K562 (cell line): ENCODE measurements around the gene SRRM4. TPM values are rescaled to one million over a fixed set of nuclear protein-coding genes. Genes with fewer than 3 reads are reported as not detected.

Experiments used
- ATAC-seq: fragments of 200-7000 bp; cut with Tn5 transposase; 3 replicates; pipeline ENCODE4 v1.9.1; 2020; ENCODE audit warnings: moderate library complexity
- BruUV-seq: library from RNA; stranded (reverse); fragments of 400-500 nt; replicated peaks from 2 replicates; lab custom pipeline; 2021; lab: Mats Ljungman, UMichigan
- CTCF ChIA-PET: fragments of 300-600 bp; formaldehyde crosslinking; extraction: SDS; loops from one replicate; lab custom pipeline; 2021; ENCODE audit warnings: low intra/inter-chr PET ratio; lab: Yijun Ruan, JAX
- POLR2A ChIA-PET: fragments of 300-600, 350-650 bp; sonication (Branson Sonifier 250); formaldehyde crosslinking; extraction: SDS; loops from one replicate; lab custom pipeline; 2021; ENCODE audit warnings: antibody characterized with exemption, inconsistent platforms; lab: Yijun Ruan, JAX
- DNase-seq, 4 experiments: peaks; one replicate each; pipeline versions ENCODE4 v3.0.0 to v3.0.0-alpha.2; 2011 to 2018; ENCODE audit warnings: low spot score in 3 of 4, mixed read lengths in 3 of 4; ENCODE audit errors: extremely low read depth in 1 of 4
- FAIRE-seq: peaks from 2 replicates; lab custom pipeline; 2011; peaks lifted over from hg19 to GRCh38; lab: Jason Lieb, UNC
- H2AFZ ChIP-seq: 2 replicates; pipeline ENCODE4 v1.6.0; 2011; ENCODE audit warnings: low read depth, low read length, control low read depth, inconsistent platforms
- H3K27ac ChIP-seq: fragments of 200-600 bp; 3 replicates; pipeline ENCODE4 v1.8.0; 2011; ENCODE audit warnings: low read depth, mild to moderate bottlenecking, control low read depth, inconsistent platforms, low read length, moderate library complexity, mixed read lengths; ENCODE audit errors: extremely low read depth
- H3K27me3 ChIP-seq, 2 experiments: fragments of 300-600 bp in 1 of 2; 2 replicates in 1 of 2; 3 replicates in 1 of 2; pipeline versions ENCODE4 v1.6.0 to v1.8.0; 2011; ENCODE audit warnings: inconsistent platforms in 2 of 2, low read length in 2 of 2, mild to moderate bottlenecking in 1 of 2, mixed read lengths in 1 of 2, moderate library complexity in 1 of 2; ENCODE audit not compliant: control insufficient read depth in 2 of 2, insufficient read depth in 2 of 2
- H3K36me3 ChIP-seq: fragments of 300-600 bp; 3 replicates; pipeline ENCODE4 v1.8.0; 2011; ENCODE audit warnings: mild to moderate bottlenecking, low read length, inconsistent platforms; ENCODE audit not compliant: control insufficient read depth, insufficient read depth
- H3K4me1 ChIP-seq, 2 experiments: fragments of 200-600 bp in 1 of 2; replicated peaks in 1 of 2; 2 replicates in 1 of 2; 3 replicates in 1 of 2; pipeline versions ENCODE4 v1.5.1 to v1.8.0; 2011; ENCODE audit warnings: inconsistent platforms in 2 of 2, low read length in 2 of 2, mild to moderate bottlenecking in 1 of 2, mixed read lengths in 1 of 2, moderate library complexity in 1 of 2; ENCODE audit not compliant: control insufficient read depth in 2 of 2, insufficient read depth in 2 of 2
- H3K4me2 ChIP-seq: 2 replicates; pipeline ENCODE4 v1.6.1; 2011; ENCODE audit warnings: low read length, control low read depth, inconsistent platforms, mixed read lengths; ENCODE audit not compliant: insufficient read depth
- H3K4me3 ChIP-seq: fragments of 200-600 bp; sonication (generic), shearing (Covaris generic); 2 replicates; pipeline ENCODE4 v1.5.1; 2016; ENCODE audit warnings: control low read depth, inconsistent platforms
- H3K79me2 ChIP-seq: fragments of 200-600 bp; 3 replicates; pipeline ENCODE4 v1.8.0; 2011; ENCODE audit warnings: low read length, inconsistent platforms; ENCODE audit not compliant: control insufficient read depth, insufficient read depth
- H3K9ac ChIP-seq, 2 experiments: 2 replicates each; pipeline versions ENCODE4 v1.6.0 to v1.6.1; 2011; ENCODE audit warnings: low read depth in 2 of 2, low read length in 2 of 2, control low read depth in 1 of 2, inconsistent platforms in 1 of 2, mild to moderate bottlenecking in 1 of 2, mixed read lengths in 1 of 2; ENCODE audit not compliant: insufficient read depth in 1 of 2
- H3K9me1 ChIP-seq: one replicate; pipeline ENCODE4 v1.6.0; 2011; ENCODE audit warnings: inconsistent platforms, mild to moderate bottlenecking, low read length, moderate library complexity; ENCODE audit not compliant: control insufficient read depth, insufficient read depth
- H3K9me3 ChIP-seq: replicated peaks from 2 replicates; pipeline ENCODE4 v1.5.1; 2011; ENCODE audit warnings: low read depth, low read length, inconsistent platforms; ENCODE audit not compliant: control insufficient read depth, insufficient read depth
- H4K20me1 ChIP-seq: replicated peaks from 2 replicates; pipeline ENCODE4 v1.6.1; 2011; ENCODE audit warnings: low read length, inconsistent platforms, mixed read lengths; ENCODE audit not compliant: control insufficient read depth, insufficient read depth
- CHD4 ChIP-seq: fragments of 200-600 bp; sonication (generic); IDR thresholded peaks from 3 replicates; pipeline ENCODE4 v1.6.1; 2012; ENCODE audit warnings: low read depth, mild to moderate bottlenecking, mixed read lengths, low read length, inconsistent platforms; ENCODE audit not compliant: insufficient read depth, insufficient replicate concordance, poor library complexity, severe bottlenecking
- MEF2A ChIP-seq: IDR thresholded peaks from 2 replicates; pipeline ENCODE4 v1.6.1; 2011; ENCODE audit warnings: low read depth, mild to moderate bottlenecking, low read length, moderate library complexity; ENCODE audit not compliant: control insufficient read depth
- NCOA2 ChIP-seq, 2 experiments: fragments of 450-650 bp; IDR thresholded peaks; 2 replicates each; pipeline ENCODE4 v1.6.1; 2018; ENCODE audit warnings: mild to moderate bottlenecking in 2 of 2, moderate library complexity in 1 of 2; ENCODE audit not compliant: partially characterized antibody in 2 of 2
- PHF21A ChIP-seq: fragments of 450-650 bp; IDR thresholded peaks from 2 replicates; pipeline ENCODE4 v1.6.1; 2017; ENCODE audit warnings: low read depth, borderline replicate concordance
- RNF2 ChIP-seq: sonication (generic); IDR thresholded peaks from 2 replicates; pipeline ENCODE4 v1.6.1; 2016
- TGIF2 ChIP-seq: sonication (generic); formaldehyde crosslinking; IDR thresholded peaks from 2 replicates; pipeline ENCODE4 v1.8.1; 2022; ENCODE audit warnings: mild to moderate bottlenecking, missing genetic modification reagents, moderate library complexity
- TOE1 ChIP-seq, 2 experiments: fragments of 450-650 bp in 1 of 2; sonication (generic) in 1 of 2; formaldehyde crosslinking in 1 of 2; IDR thresholded peaks; 2 replicates each; pipeline versions ENCODE4 v1.7.1 to v1.8.0; 2016 to 2022; ENCODE audit warnings: borderline replicate concordance in 2 of 2, mild to moderate bottlenecking in 2 of 2, antibody characterized with exemption in 1 of 2, inconsistent platforms in 1 of 2, low read depth in 1 of 2, missing genetic modification reagents in 1 of 2, moderate library complexity in 1 of 2
- XRCC3 ChIP-seq: fragments of 450-650 bp; IDR thresholded peaks from 2 replicates; pipeline ENCODE4 v1.6.1; 2017; ENCODE audit warnings: mild to moderate bottlenecking, moderate library complexity
- ZNF140 ChIP-seq: fragments of 250-450 bp; sonication (Bioruptor Pico); IDR thresholded peaks from 2 replicates; pipeline ENCODE4 v1.8.0; 2021; ENCODE audit warnings: moderate library complexity, mild to moderate bottlenecking, inconsistent platforms
- ZNF696 ChIP-seq: fragments of 250-450 bp; sonication (Bioruptor Pico); conservative IDR thresholded peaks from 2 replicates; pipeline ENCODE4 v1.4.0; 2020; ENCODE audit warnings: mild to moderate bottlenecking, moderate library complexity
- ZSCAN32 ChIP-seq: fragments of 450-650 bp; formaldehyde crosslinking; IDR thresholded peaks from 2 replicates; pipeline ENCODE4 v1.4.0; 2020; ENCODE audit warnings: mild to moderate bottlenecking, moderate library complexity
- WGBS: fragments of 100-300 bp; shearing (Covaris generic); methylation state at CpG from one replicate; pipeline ENCODE4 v1.1.6; 2016; ENCODE audit warnings: low coverage, mixed read lengths; ENCODE audit not compliant: insufficient coverage; ENCODE audit errors: missing lambda C conversion rate; 5-methylcytosine and 5-hydroxymethylcytosine counted together
- in situ Hi-C: fragments of 300-500 bp; cut with MboI; formaldehyde crosslinking; loops from 4 replicates; pipeline ENCODE4 v1.15.0; 2018; ENCODE audit warnings: inconsistent platforms, mixed read lengths
- intact Hi-C: fragments of 100-400 bp; cut with micrococcal nuclease; formaldehyde crosslinking; loops from 2 replicates; pipeline ENCODE4 v1.14.2; 2022
- polyA plus RNA-seq, 8 experiments: library from polyadenylated mRNA; depleted of rRNA in 4 of 8; stranded (reverse) in 5 of 8; unstranded in 3 of 8; fragments of >200 nt; fragmentation: Nextera tagmentation in 2 of 8; fragmentation: Illumina TruSeq in 1 of 8; extraction: Ambion mirVana in 2 of 8; extraction: Trizol in 1 of 8; gene quantifications; 2 replicates each; pipeline versions ENCODE4 v1.2.1 to v1.2.3, GENCODE V29; 2011 to 2014; ENCODE audit warnings: inconsistent platforms in 1 of 8, missing spikeins in 1 of 8
- total RNA-seq, 7 experiments: library from RNA; depleted of rRNA in 6 of 7; stranded (reverse); fragments of >200 nt in 6 of 7; fragmentation: Illumina TruSeq in 2 of 7; extraction: Trizol in 2 of 7; gene quantifications; 2 replicates each; pipeline versions ENCODE4 v1.2.1 to v1.2.3, GENCODE V29; 2011 to 2021; ENCODE audit warnings: low replicate concordance in 1 of 7
- TF ChIP-seq, protein P1 (sequence below), 2 experiments: fragments of 450-650 bp in 1 of 2; sonication (generic) in 1 of 2; formaldehyde crosslinking in 1 of 2; IDR thresholded peaks in 1 of 2; conservative IDR thresholded peaks in 1 of 2; 2 replicates each; pipeline versions ENCODE4 v1.6.1 to v1.8.1; 2016 to 2023; ENCODE audit warnings: mild to moderate bottlenecking in 2 of 2, moderate library complexity in 2 of 2, inconsistent platforms in 1 of 2, missing genetic modification reagents in 1 of 2
- TF ChIP-seq, protein P2 (sequence below): fragments of 250-450 bp; sonication (Bioruptor Pico); IDR thresholded peaks from 2 replicates; pipeline ENCODE4 v1.5.0; 2021

Gene SRRM4
- total and polyA plus RNA-seq, 9 of the 15 experiments (the other 6 are each of a cell fraction or from before 2014, with no cell fraction given), result not detected

DNA sequence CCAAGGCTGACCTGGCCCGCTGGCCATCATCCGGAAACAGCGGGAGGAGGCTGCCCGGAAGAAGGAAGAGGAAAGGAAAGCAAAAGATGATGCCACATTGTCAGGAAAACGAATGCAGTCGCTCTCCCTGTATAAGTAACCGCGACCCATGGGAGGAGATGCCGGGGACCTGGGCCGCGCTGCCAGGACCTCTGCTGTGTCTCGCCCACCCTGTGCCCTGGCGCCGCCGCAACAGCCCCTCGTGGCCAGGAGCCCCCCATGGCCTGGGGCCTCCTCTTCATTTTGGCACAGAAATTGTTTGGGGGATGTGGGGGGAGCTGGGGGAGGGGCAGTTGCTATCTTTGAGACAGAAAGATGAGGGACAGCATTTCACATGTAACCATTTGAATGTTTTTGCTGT, 213.9 kb downstream of the SRRM4 start:
- no peak for ATAC-seq
- FAIRE-seq, result no peak
- no peaks in the 10 kb centered on the region for H3K36me3 ChIP-seq
- ChIA-PET POLR2A (no interaction called here), CTCF (no interaction called here)
- no peaks in the 10 kb centered on the region for H3K4me1 ChIP-seq
- no peaks in the 10 kb centered on the region for H4K20me1 ChIP-seq
- intact Hi-C loops (no loop called here), in situ Hi-C loops (no loop called here)
- no peak for DNase-seq
- TF ChIP-seq, protein P1, sequence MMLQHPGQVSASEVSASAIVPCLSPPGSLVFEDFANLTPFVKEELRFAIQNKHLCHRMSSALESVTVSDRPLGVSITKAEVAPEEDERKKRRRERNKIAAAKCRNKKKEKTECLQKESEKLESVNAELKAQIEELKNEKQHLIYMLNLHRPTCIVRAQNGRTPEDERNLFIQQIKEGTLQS (IDR thresholded peaks at IDR 0.05), result no peak
- TF ChIP-seq, protein P1 (CRISPR knock-in tag; conservative IDR thresholded peaks at IDR 0.05), result no peak
- TF ChIP-seq NCOA2 (IDR thresholded peaks at IDR 0.05; ENCODE audit: partially characterized antibody in 2 of 2), result no peak
- no peak for TF ChIP-seq PHF21A
- TF ChIP-seq XRCC3, result no peak
- whole genome bisulfite sequencing, result 19% methylated on average over 12 of the region's 16 CpGs
- no TSS peak for BruUV-seq
- no peak overlapping the region for H3K4me3 ChIP-seq
- H3K79me2 ChIP-seq, result no peaks in the 10 kb centered on the region
- no peak overlapping the region for H2AFZ ChIP-seq
- no peak overlapping the region for H3K9ac ChIP-seq
- no peaks in the 10 kb centered on the region for H3K9me1 ChIP-seq
- no peaks in the 10 kb centered on the region for H3K27me3 ChIP-seq
- no peaks in the 10 kb centered on the region for H3K9me3 ChIP-seq
- no peak overlapping the region for H3K4me2 ChIP-seq
- no peak overlapping the region for H3K27ac ChIP-seq

- Histone ChIP-seq H3K9me3 (no peaks in the 10 kb centered on the region), H3K4me1 (no peaks in the 10 kb centered on the region), H2AFZ (no peak overlapping the region), H3K27me3 (no peaks in the 10 kb centered on the region), H4K20me1 (no peaks in the 10 kb centered on the region), H3K4me3 (no peak overlapping the region), H3K36me3 (no peaks in the 10 kb centered on the region), H3K27ac (no peak overlapping the region), H3K4me2 (no peak overlapping the region), H3K9me1 (no peaks in the 10 kb centered on the region), H3K9ac (no peak overlapping the region), H3K79me2 (no peaks in the 10 kb centered on the region)
- intact Hi-C loops (no loop called here), in situ Hi-C loops (no loop called here)
- no TSS peak for BruUV-seq
- no peak for DNase-seq
- no peak for FAIRE-seq
- ChIA-PET POLR2A (interaction anchor here (0.7 kb wide), 1 partner anchor 14 kb away, joined by 3 read pairs; no protein-coding TSS in a partner anchor), CTCF (no interaction called here)
- 6% methylated on average over 2 of the region's 2 CpGs for WGBS
- ATAC-seq, result no peak
- TF ChIP-seq TGIF2 (CRISPR knock-in tag) (no peak), ZSCAN32 (CRISPR knock-in tag) (no peak), CHD4 (no peak), ZNF140 (no peak), TOE1 (IDR thresholded peaks at IDR 0.05; ENCODE audit: borderline replicate concordance) (no peak), TOE1 (CRISPR knock-in tag; IDR thresholded peaks at IDR 0.05; ENCODE audit: borderline replicate concordance, low read depth) (no peak), MEF2A (no peak), RNF2 (no peak), ZNF696 (CRISPR knock-in tag) (no peak)
- TF ChIP-seq, protein P2, sequence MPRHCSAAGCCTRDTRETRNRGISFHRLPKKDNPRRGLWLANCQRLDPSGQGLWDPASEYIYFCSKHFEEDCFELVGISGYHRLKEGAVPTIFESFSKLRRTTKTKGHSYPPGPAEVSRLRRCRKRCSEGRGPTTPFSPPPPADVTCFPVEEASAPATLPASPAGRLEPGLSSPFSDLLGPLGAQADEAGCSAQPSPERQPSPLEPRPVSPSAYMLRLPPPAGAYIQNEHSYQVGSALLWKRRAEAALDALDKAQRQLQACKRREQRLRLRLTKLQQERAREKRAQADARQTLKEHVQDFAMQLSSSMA, result no peak
Observed at GRCh38 chr12:119198440-119198839, 217.1 kb downstream of the SRRM4 start.
